HepG2 (cell line): ENCODE measurements around the gene PLXNA4. TPM values are rescaled to one million over a fixed set of nuclear protein-coding genes. Genes with fewer than 3 reads are reported as not detected.

Source experiments
- ATAC-seq: fragments of 200-7000 bp; cut with Tn5 transposase; 3 replicates; pipeline ENCODE4 v1.9.1; 2020; ENCODE audit warnings: mild to moderate bottlenecking, moderate library complexity
- BruUV-seq: library from RNA; stranded (reverse); fragments of 400-500 nt; replicated peaks from 2 replicates; lab custom pipeline; 2021; lab: Mats Ljungman, UMichigan
- CTCF ChIA-PET: fragments of 300-600 bp; formaldehyde crosslinking; extraction: SDS; loops from one replicate; lab custom pipeline; 2021; ENCODE audit warnings: low total read pairs, inconsistent platforms, low intra/inter-chr PET ratio; lab: Yijun Ruan, JAX
- POLR2A ChIA-PET: fragments of 350-600 bp; sonication (Branson Sonifier 250); formaldehyde crosslinking; loops from one replicate; lab custom pipeline; 2020; ENCODE audit warnings: antibody characterized with exemption, inconsistent platforms; lab: Yijun Ruan, JAX
- DNase-seq: peaks from one replicate; pipeline ENCODE4 v3.0.0-alpha.2; 2015; ENCODE audit warnings: low spot score
- FAIRE-seq: peaks from 3 replicates; lab custom pipeline; 2011; peaks lifted over from hg19 to GRCh38; lab: Jason Lieb, UNC
- H2AFZ ChIP-seq: one replicate; pipeline ENCODE4 v1.6.1; 2011; ENCODE audit warnings: low read length, inconsistent platforms
- H3K27ac ChIP-seq: fragments of 300-600 bp; 3 replicates; pipeline ENCODE4 v1.8.0; 2011; ENCODE audit warnings: mixed run types, mild to moderate bottlenecking, mixed read lengths, low read length, inconsistent platforms; ENCODE audit not compliant: insufficient read depth; ENCODE audit errors: extremely low read length
- H3K27me3 ChIP-seq, 2 experiments: fragments of 200-600 bp in 1 of 2; 2 replicates in 1 of 2; 3 replicates in 1 of 2; pipeline versions ENCODE4 v1.6.0 to v1.8.0; 2011; ENCODE audit warnings: low read length in 2 of 2, mild to moderate bottlenecking in 2 of 2, moderate library complexity in 2 of 2, inconsistent platforms in 1 of 2; ENCODE audit not compliant: insufficient read depth in 2 of 2, control insufficient read depth in 1 of 2
- H3K36me3 ChIP-seq, 2 experiments: fragments of 200-600 bp in 1 of 2; replicated peaks in 1 of 2; 2 replicates in 1 of 2; 3 replicates in 1 of 2; pipeline versions ENCODE4 v1.5.1 to v1.8.0; 2011; ENCODE audit warnings: low read length in 2 of 2, inconsistent platforms in 1 of 2; ENCODE audit not compliant: insufficient read depth in 2 of 2, control insufficient read depth in 1 of 2
- H3K4me1 ChIP-seq: 2 replicates; pipeline ENCODE4 v1.5.1; 2012; ENCODE audit warnings: low read length, inconsistent platforms; ENCODE audit not compliant: insufficient read depth
- H3K4me2 ChIP-seq: 2 replicates; pipeline ENCODE4 v1.6.0; 2011; ENCODE audit warnings: low read depth, low read length, inconsistent platforms
- H3K4me3 ChIP-seq, 3 experiments: fragments of 200-600 bp in 1 of 3; sonication (generic), shearing (Covaris generic) in 1 of 3; replicated peaks in 1 of 3; 2 replicates each; pipeline ENCODE4 v1.5.1; 2011 to 2016; ENCODE audit warnings: low read length in 3 of 3, inconsistent platforms in 2 of 3, low read depth in 2 of 3, mild to moderate bottlenecking in 2 of 3, control low read depth in 1 of 3, mixed read lengths in 1 of 3; ENCODE audit not compliant: insufficient read depth in 1 of 3
- H3K79me2 ChIP-seq: one replicate; pipeline ENCODE4 v1.6.1; 2011; ENCODE audit warnings: low read length, inconsistent platforms; ENCODE audit not compliant: insufficient read depth
- H3K9ac ChIP-seq: 2 replicates; pipeline ENCODE4 v1.6.0; 2011; ENCODE audit warnings: mild to moderate bottlenecking, low read depth, low read length, inconsistent platforms; ENCODE audit not compliant: insufficient read depth
- H3K9me3 ChIP-seq: 2 replicates; pipeline ENCODE4 v1.5.1; 2012; ENCODE audit warnings: mild to moderate bottlenecking, low read length
- H4K20me1 ChIP-seq: 2 replicates; pipeline ENCODE4 v1.6.0; 2011; ENCODE audit warnings: inconsistent platforms, mild to moderate bottlenecking, low read length, moderate library complexity; ENCODE audit not compliant: insufficient read depth
- CHD2 ChIP-seq: IDR thresholded peaks from 2 replicates; pipeline ENCODE4 v1.6.1; 2011; ENCODE audit warnings: low read depth, low read length, improper control_type of control experiment
- CREB3 ChIP-seq: sonication (generic); formaldehyde crosslinking; IDR thresholded peaks from 2 replicates; pipeline ENCODE4 v1.5.0; 2020; ENCODE audit warnings: missing genetic modification reagents
- HNF1B ChIP-seq: sonication (generic); formaldehyde crosslinking; IDR thresholded peaks from 2 replicates; pipeline ENCODE4 v1.5.1; 2020; ENCODE audit warnings: mild to moderate bottlenecking, moderate library complexity, missing genetic modification reagents
- IRX3 ChIP-seq: sonication (generic); formaldehyde crosslinking; IDR thresholded peaks from 2 replicates; pipeline ENCODE4 v1.8.1; 2023; ENCODE audit warnings: mild to moderate bottlenecking, low read depth, missing genetic modification reagents, borderline replicate concordance
- NR0B2 ChIP-seq: sonication (generic); formaldehyde crosslinking; IDR thresholded peaks from 2 replicates; pipeline ENCODE4 v1.4.0; 2020; ENCODE audit warnings: mild to moderate bottlenecking, missing genetic modification reagents
- PAXIP1 ChIP-seq: sonication (generic); formaldehyde crosslinking; conservative IDR thresholded peaks from 2 replicates; pipeline ENCODE4 v1.4.0; 2020; ENCODE audit warnings: mild to moderate bottlenecking, missing genetic modification reagents, moderate library complexity
- XRCC5 ChIP-seq: fragments of 200-400 bp; formaldehyde crosslinking; optimal IDR thresholded peaks from 2 replicates; pipeline ENCODE3; 2017; ENCODE audit warnings: mild to moderate bottlenecking, low read length
- ZFX ChIP-seq: sonication (generic); formaldehyde crosslinking; IDR thresholded peaks from 2 replicates; pipeline ENCODE4 v1.4.0; 2020; ENCODE audit warnings: mild to moderate bottlenecking, low read depth, missing genetic modification reagents, moderate library complexity
- ZNF136 ChIP-seq: sonication (generic); formaldehyde crosslinking; IDR thresholded peaks from 2 replicates; pipeline ENCODE4 v1.8.1; 2022; ENCODE audit warnings: low read depth, mild to moderate bottlenecking, moderate library complexity, missing genetic modification reagents
- ZNF18 ChIP-seq: sonication (generic); formaldehyde crosslinking; IDR thresholded peaks from 2 replicates; pipeline ENCODE4 v1.8.0; 2022; ENCODE audit warnings: mild to moderate bottlenecking, missing genetic modification reagents; ENCODE audit not compliant: insufficient replicate concordance
- ZNF282 ChIP-seq: fragments of 450-650 bp; IDR thresholded peaks from 2 replicates; pipeline ENCODE4 v1.6.1; 2018; ENCODE audit not compliant: partially characterized antibody
- ZNF430 ChIP-seq: sonication (generic); formaldehyde crosslinking; IDR thresholded peaks from 2 replicates; pipeline ENCODE4 v1.9.0; 2021; ENCODE audit warnings: mild to moderate bottlenecking, missing genetic modification reagents
- ZNF598 ChIP-seq: sonication (generic); formaldehyde crosslinking; IDR thresholded peaks from 2 replicates; pipeline ENCODE4 v1.5.1; 2020; ENCODE audit warnings: mild to moderate bottlenecking, missing genetic modification reagents, borderline replicate concordance
- ZNF720 ChIP-seq: sonication (generic); formaldehyde crosslinking; IDR thresholded peaks from 2 replicates; pipeline ENCODE4 v1.4.0; 2020; ENCODE audit warnings: missing genetic modification reagents
- ZNF775 ChIP-seq: sonication (generic); formaldehyde crosslinking; IDR thresholded peaks from 2 replicates; pipeline ENCODE4 v1.4.0; 2020; ENCODE audit warnings: missing genetic modification reagents, mild to moderate bottlenecking, moderate library complexity, borderline replicate concordance
- ZNF841 ChIP-seq: sonication (generic); formaldehyde crosslinking; IDR thresholded peaks from 2 replicates; pipeline ENCODE4 v1.8.1; 2023; ENCODE audit warnings: missing genetic modification reagents, borderline replicate concordance
- WGBS: methylation state at CpG from one replicate; pipeline ENCODE4 v1.1.6; 2017; ENCODE audit warnings: low lambda C conversion rate; 5-methylcytosine and 5-hydroxymethylcytosine counted together
- in situ Hi-C: cut with HindIII; loops from 2 replicates; pipeline ENCODE4 v1.10.0; 2017; ENCODE audit warnings: low pct_unique_long_range_greater_than_20kb; ENCODE audit not compliant: extremely low pct_ligation_motif_present
- intact Hi-C: fragments of 100-400 bp; cut with micrococcal nuclease; formaldehyde crosslinking; loops from one replicate; pipeline ENCODE4 v1.10.0; 2022; ENCODE audit not compliant: unreplicated experiment
- polyA plus RNA-seq, 8 experiments: library from polyadenylated mRNA; depleted of rRNA in 3 of 8; stranded (reverse) in 7 of 8; unstranded in 1 of 8; fragments of >200 nt; fragmentation: Illumina TruSeq in 4 of 8; extraction: Trizol in 4 of 8; gene quantifications; 2 replicates each; pipeline versions ENCODE4 v1.2.1 to v1.2.3, GENCODE V29; 2011 to 2016; ENCODE audit warnings: low read depth in 4 of 8, missing spikeins in 1 of 8, mixed read lengths in 1 of 8; ENCODE audit not compliant: insufficient read depth in 1 of 8
- total RNA-seq, 5 experiments: library from RNA; depleted of rRNA; stranded (reverse); fragments of >200 nt; fragmentation: Illumina TruSeq; extraction: Trizol; gene quantifications; 2 replicates each; pipeline ENCODE4 v1.2.3, GENCODE V29; 2016; ENCODE audit warnings: low read depth in 1 of 5

The PLXNA4 gene
- total and polyA plus RNA-seq, 2 of the 13 experiments (the other 11 are each of a cell fraction or from before 2014, with no cell fraction given) = 0.01 to 0.04 TPM

- Histone ChIP-seq H3K79me2 (no peaks in the 10 kb centered on the region), H3K4me2 (no peak overlapping the region), H3K4me1 (no peaks in the 10 kb centered on the region), H3K36me3 (no peaks in the 10 kb centered on the region), H4K20me1 (no peaks in the 10 kb centered on the region), H3K27me3 (peaks cover 12 to 61% of the 10 kb centered on the region in 2 experiments), H3K9ac (no peak overlapping the region), H3K27ac (no peak overlapping the region), H3K9me3 (no peaks in the 10 kb centered on the region), H3K4me3 (no peak overlapping the region), H2AFZ (no peak overlapping the region)
- ATAC-seq (no peak), DNase-seq (no peak), FAIRE-seq (no peak)
- POLR2A ChIA-PET = no interaction called here
- CTCF ChIA-PET = no interaction called here
- in situ Hi-C loops = loop anchor here (5.0 kb wide), 1 partner anchor 246 kb away; no protein-coding TSS in a partner anchor
- BruUV-seq = no TSS peak
- WGBS = 8% methylated on average over 10 of the region's 13 CpGs
- intact Hi-C loops = no loop called here
- TF ChIP-seq NR0B2 (CRISPR knock-in tag) (no peak), ZNF282 (no peak), CHD2 (no peak), IRX3 (no peak), ZFX (no peak), ZNF136 (CRISPR knock-in tag) (no peak), PAXIP1 (CRISPR knock-in tag) (no peak), ZNF18 (CRISPR knock-in tag) (no peak), ZNF430 (no peak), ZNF841 (CRISPR knock-in tag) (no peak), ZNF598 (CRISPR knock-in tag) (no peak), XRCC5 (no peak), ZNF720 (CRISPR knock-in tag) (no peak), CREB3 (no peak), HNF1B (CRISPR knock-in tag) (no peak), ZNF775 (no peak)
Observed at GRCh38 chr7:132573251-132573955, 2.9 kb downstream of the PLXNA4 start.
